ENCODE results near the gene SLC22A25.
"Not testable (repeated sequence)": the region's sequence is repeated elsewhere in the genome, so short reads cannot be mapped to it uniquely, and the experiment has no call there.

- not testable (repeated sequence) for TF ChIP-seq CTCF, POLR2AphosphoS5 (IDR thresholded peaks at IDR 0.05)
Measured at GRCh38 chr11:63247237-63248002, 4.0 kb upstream of the SLC22A25 start.

All from upper lobe of left lung (tissue), 4 donors.